IMR-90 (cell line): ENCODE data around the gene ALKBH6. TPM values are rescaled to one million over a fixed set of nuclear protein-coding genes. Genes with fewer than 3 reads are reported as not detected.

Experiments used
- ATAC-seq: fragments of 200-7000 bp; cut with Tn5 transposase; 2 replicates; pipeline ENCODE4 v1.9.1; 2020; ENCODE audit warnings: low read depth, mild to moderate bottlenecking, moderate library complexity
- BruUV-seq: library from RNA; stranded (reverse); fragments of 400-500 nt; replicated peaks from 2 replicates; lab custom pipeline; 2021; lab: Mats Ljungman, UMichigan
- CTCF ChIA-PET: fragments of 300-600 bp; formaldehyde crosslinking; extraction: SDS; loops from one replicate; lab custom pipeline; 2021; ENCODE audit warnings: antibody characterized with exemption; lab: Yijun Ruan, JAX
- POLR2A ChIA-PET: fragments of 300-600 bp; sonication (Branson Sonifier 250); formaldehyde crosslinking; loops from one replicate; lab custom pipeline; 2022; ENCODE audit warnings: antibody characterized with exemption; ENCODE audit not compliant: unreplicated experiment; lab: Charles Lee
- DNase-seq: peaks from one replicate; pipeline ENCODE4 v3.0.0; 2013
- H2AFZ ChIP-seq: replicated peaks from 2 replicates; pipeline ENCODE3; 2013; ENCODE audit warnings: low read length, mild to moderate bottlenecking; ENCODE audit not compliant: poor library complexity
- H2AK5ac ChIP-seq: 2 replicates; pipeline ENCODE4 v1.6.1; 2013; ENCODE audit warnings: low read depth, low read length, inconsistent platforms
- H2AK9ac ChIP-seq: replicated peaks from 2 replicates; pipeline ENCODE3; 2013; ENCODE audit warnings: mild to moderate bottlenecking, low read depth, low read length, moderate library complexity; ENCODE audit not compliant: poor library complexity
- H2BK120ac ChIP-seq: 2 replicates; pipeline ENCODE4 v1.6.1; 2013; ENCODE audit warnings: low read depth, low read length, inconsistent platforms
- H2BK15ac ChIP-seq: 3 replicates; pipeline ENCODE4 v1.6.1; 2013; ENCODE audit warnings: low read depth, low read length, inconsistent platforms
- H2BK20ac ChIP-seq: 2 replicates; pipeline ENCODE4 v1.6.1; 2013; ENCODE audit warnings: low read depth, mild to moderate bottlenecking, inconsistent platforms, low read length, moderate library complexity
- H2BK5ac ChIP-seq: 2 replicates; pipeline ENCODE4 v1.6.1; 2013; ENCODE audit warnings: mild to moderate bottlenecking, low read depth, low read length, inconsistent platforms; ENCODE audit not compliant: poor library complexity, severe bottlenecking
- H3K14ac ChIP-seq: replicated peaks from 2 replicates; pipeline ENCODE4 v1.6.1; 2013; ENCODE audit warnings: low read depth, low read length, inconsistent platforms
- H3K18ac ChIP-seq: 2 replicates; pipeline ENCODE4 v1.6.1; 2013; ENCODE audit warnings: low read depth, low read length, control low read depth
- H3K23ac ChIP-seq: 2 replicates; pipeline ENCODE4 v1.6.1; 2013; ENCODE audit warnings: low read depth, low read length, inconsistent platforms
- H3K27ac ChIP-seq: 2 replicates; pipeline ENCODE4 v1.5.1; 2013; ENCODE audit warnings: mild to moderate bottlenecking, control low read depth, low read length; ENCODE audit not compliant: insufficient read depth
- H3K27me3 ChIP-seq: 2 replicates; pipeline ENCODE4 v1.6.1; 2013; ENCODE audit warnings: low read length; ENCODE audit not compliant: control insufficient read depth, insufficient read depth
- H3K36me3 ChIP-seq: 2 replicates; pipeline ENCODE4 v1.6.1; 2013; ENCODE audit warnings: low read length, mixed read lengths; ENCODE audit not compliant: control insufficient read depth, insufficient read depth
- H3K4ac ChIP-seq: 2 replicates; pipeline ENCODE4 v1.6.1; 2013; ENCODE audit warnings: low read depth, low read length, inconsistent platforms
- H3K4me1 ChIP-seq: 2 replicates; pipeline ENCODE4 v1.6.1; 2013; ENCODE audit warnings: low read length, mixed read lengths; ENCODE audit not compliant: control insufficient read depth, insufficient read depth
- H3K4me2 ChIP-seq: 2 replicates; pipeline ENCODE4 v1.6.1; 2013; ENCODE audit warnings: low read depth, mild to moderate bottlenecking, control low read depth, low read length, moderate library complexity
- H3K4me3 ChIP-seq: 2 replicates; pipeline ENCODE4 v1.5.1; 2013; ENCODE audit warnings: low read depth, mild to moderate bottlenecking, control low read depth, low read length, moderate library complexity; ENCODE audit not compliant: insufficient read depth
- H3K56ac ChIP-seq: 2 replicates; pipeline ENCODE4 v1.6.1; 2013; ENCODE audit warnings: low read length, inconsistent platforms; ENCODE audit not compliant: insufficient read depth; ENCODE audit errors: extremely low read depth
- H3K79me1 ChIP-seq, 2 experiments: 2 replicates each; pipeline ENCODE4 v1.6.1; 2013; ENCODE audit warnings: low read length in 2 of 2, inconsistent platforms in 1 of 2, low read depth in 1 of 2
- H3K9ac ChIP-seq: 2 replicates; pipeline ENCODE4 v1.6.1; 2013; ENCODE audit warnings: low read depth, low read length, control low read depth
- H3K9me1 ChIP-seq: 2 replicates; pipeline ENCODE4 v1.6.1; 2013; ENCODE audit warnings: low read length, inconsistent platforms; ENCODE audit not compliant: insufficient read depth
- H3K9me3 ChIP-seq: 2 replicates; pipeline ENCODE4 v1.6.1; 2013; ENCODE audit warnings: low read length; ENCODE audit not compliant: control insufficient read depth, insufficient read depth
- H4K20me1 ChIP-seq: 2 replicates; pipeline ENCODE4 v1.6.1; 2013; ENCODE audit warnings: low read length, inconsistent platforms; ENCODE audit not compliant: insufficient read depth
- H4K5ac ChIP-seq: 2 replicates; pipeline ENCODE4 v1.6.1; 2013; ENCODE audit warnings: mild to moderate bottlenecking, low read depth, low read length, control low read depth
- H4K8ac ChIP-seq, 2 experiments: 2 replicates each; pipeline ENCODE4 v1.6.1; 2013; ENCODE audit warnings: low read depth in 2 of 2, low read length in 2 of 2, control low read depth in 1 of 2, inconsistent platforms in 1 of 2
- H4K91ac ChIP-seq: 2 replicates; pipeline ENCODE4 v1.6.1; 2013; ENCODE audit warnings: low read depth, low read length, inconsistent platforms; ENCODE audit not compliant: insufficient read depth
- CHD1 ChIP-seq: IDR thresholded peaks from 2 replicates; pipeline ENCODE4 v1.6.1; 2012; ENCODE audit warnings: low read depth, low read length, improper control_type of control experiment
- ELK1 ChIP-seq: fragments of 150-350 bp; IDR thresholded peaks from 2 replicates; pipeline ENCODE4 v1.6.1; 2016; ENCODE audit warnings: low read depth, mild to moderate bottlenecking, low read length, moderate library complexity, borderline replicate concordance
- FOS ChIP-seq: fragments of 150-350 bp; IDR thresholded peaks from 2 replicates; pipeline ENCODE4 v1.6.1; 2016; ENCODE audit warnings: low read depth, low read length
- MAFK ChIP-seq: IDR thresholded peaks from 2 replicates; pipeline ENCODE4 v1.6.1; 2012; ENCODE audit warnings: low read depth, low read length, improper control_type of control experiment
- MAZ ChIP-seq: IDR thresholded peaks from 2 replicates; pipeline ENCODE4 v1.6.1; 2012; ENCODE audit warnings: low read depth, mild to moderate bottlenecking, low read length, improper control_type of control experiment, moderate library complexity, borderline replicate concordance
- RAD21 ChIP-seq: IDR thresholded peaks from 2 replicates; pipeline ENCODE4 v1.6.1; 2012; ENCODE audit warnings: low read length, improper control_type of control experiment
- RCOR1 ChIP-seq: IDR thresholded peaks from 2 replicates; pipeline ENCODE4 v1.6.1; 2012; ENCODE audit warnings: mild to moderate bottlenecking, low read length, improper control_type of control experiment; ENCODE audit not compliant: insufficient replicate concordance
- WGBS, 2 experiments: methylation state at CpG; one replicate each; pipeline versions ENCODE4 v1.1.5 to v1.1.7; 2013; ENCODE audit warnings: missing lambda C conversion rate in 2 of 2; ENCODE audit not compliant: insufficient read length in 1 of 2; ENCODE audit errors: extremely low coverage in 2 of 2; 5-methylcytosine and 5-hydroxymethylcytosine counted together
- dilution Hi-C: fragments of 300-500 bp; cut with HindIII; formaldehyde crosslinking; loops from one replicate; pipeline ENCODE4 v1.14.3; 2018; ENCODE audit warnings: low sequenced_read_pairs; ENCODE audit not compliant: unreplicated experiment
- in situ Hi-C: fragments of 300-500 bp; cut with MboI; formaldehyde crosslinking; loops from 3 replicates; pipeline ENCODE4 v1.14.3; 2019; ENCODE audit warnings: low sequenced_read_pairs, inconsistent platforms, mixed read lengths
- intact Hi-C: fragments of 100-400 bp; cut with micrococcal nuclease; formaldehyde crosslinking; loops from 2 replicates; pipeline ENCODE4 v1.10.0; 2022
- polyA plus RNA-seq, 3 experiments: library from polyadenylated mRNA; depleted of rRNA; stranded (reverse); fragments of >200 nt; gene quantifications; 2 replicates each; pipeline ENCODE4 v1.2.3, GENCODE V29; 2012; ENCODE audit warnings: low replicate concordance in 1 of 3
- total RNA-seq: library from RNA; depleted of rRNA; stranded (reverse); fragments of >200 nt; gene quantifications from 2 replicates; pipeline ENCODE4 v1.2.3, GENCODE V29; 2012

Gene ALKBH6
- total and polyA plus RNA-seq, 2 of the 4 experiments (the other 2 are of a cell fraction) = 12.9 to 38.7 TPM

DNA sequence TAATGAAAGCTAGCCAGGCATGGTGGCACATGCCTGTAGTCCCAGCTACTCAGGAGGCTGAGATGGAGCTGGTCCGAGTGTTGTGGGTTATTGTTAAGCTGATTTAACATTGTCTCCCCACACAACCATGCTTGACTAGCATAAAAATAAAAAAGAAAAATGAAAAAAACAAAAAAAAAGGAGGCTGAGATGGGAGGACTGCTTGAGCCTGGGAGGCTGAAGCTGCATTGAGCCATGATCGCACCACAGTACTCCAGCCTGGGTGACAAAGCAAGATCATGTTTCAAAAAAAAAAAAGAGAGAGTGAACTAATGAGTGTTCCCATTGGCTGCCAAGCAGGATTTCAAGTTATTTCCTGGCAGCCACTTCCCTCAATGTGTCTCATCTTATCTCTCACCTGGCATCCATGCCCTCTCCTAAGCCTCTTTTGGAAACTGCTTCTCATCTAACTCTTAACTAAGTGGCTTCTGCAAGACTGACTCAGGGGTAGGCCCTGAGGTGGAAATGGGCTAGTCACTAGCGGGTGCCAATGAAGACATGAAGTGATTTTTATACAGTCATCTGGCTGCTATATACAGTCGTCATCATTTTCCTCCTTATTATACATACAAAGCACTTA, 35.2 kb upstream of the ALKBH6 start:
- intact Hi-C loops = no loop called here
- H4K8ac ChIP-seq = no peak overlapping the region
- H3K4me1 ChIP-seq = no peaks in the 10 kb centered on the region; the same call in 1 of the 2 replicates
- no peak overlapping the region for H3K9ac ChIP-seq
- peaks cover 4% of the 10 kb centered on the region; the same call in 1 of the 2 replicates for H3K9me1 ChIP-seq
- H3K14ac ChIP-seq = no peak overlapping the region
- ATAC-seq (no peak), DNase-seq (no peak)
- H3K27ac ChIP-seq = no peak overlapping the region
- peaks cover 21 to 22% of the 10 kb centered on the region in 2 experiments for H3K79me1 ChIP-seq
- H2BK20ac ChIP-seq = no peak overlapping the region
- H3K4me3 ChIP-seq = no peak overlapping the region
- no peak overlapping the region for H4K5ac ChIP-seq
- CTCF ChIA-PET = no interaction called here
- H3K27me3 ChIP-seq = no peaks in the 10 kb centered on the region
- H2AK9ac ChIP-seq = no peak overlapping the region
- peaks cover 3% of the 10 kb centered on the region for H4K20me1 ChIP-seq
- H3K4ac ChIP-seq = no peak overlapping the region
- H2BK15ac ChIP-seq = no peak overlapping the region
- POLR2A ChIA-PET = no interaction called here
- no peak overlapping the region for H2AK5ac ChIP-seq
- WGBS, 2 experiments = no CpG with 5 or more reads among the region's 4 CpGs
- no peak overlapping the region for H3K4me2 ChIP-seq
- TF ChIP-seq RAD21 (no peak), CHD1 (no peak), ELK1 (no peak), MAZ (no peak), MAFK (no peak), RCOR1 (no peak), FOS (no peak)
- dilution Hi-C loops = no loop called here
- no TSS peak for BruUV-seq
- no peak overlapping the region for H2BK5ac ChIP-seq
- H3K36me3 ChIP-seq = no peaks in the 10 kb centered on the region
- H3K18ac ChIP-seq = no peak overlapping the region
- no peak overlapping the region for H3K23ac ChIP-seq
- no peak overlapping the region for H4K91ac ChIP-seq
- H2AFZ ChIP-seq = no peak overlapping the region
- no peak overlapping the region for H2BK120ac ChIP-seq
- H3K9me3 ChIP-seq = no peaks in the 10 kb centered on the region
- in situ Hi-C loops = no loop called here
- no peak overlapping the region for H3K56ac ChIP-seq
